K562 (cell line): ENCODE data around the gene SARS1. TPM values are rescaled to one million over a fixed set of nuclear protein-coding genes. Genes with fewer than 3 reads are reported as not detected.

Experiments
- BCOR ChIP-seq: fragments of 450-650 bp; IDR thresholded peaks from 2 replicates; pipeline ENCODE4 v1.6.1; 2016
- ELF1 ChIP-seq: fragments of 200-800 bp; sonication (Bioruptor generic); IDR thresholded peaks from 2 replicates; pipeline ENCODE4 v1.6.1; 2016; ENCODE audit warnings: missing genetic modification characterization, missing compliant biosample characterization
- ELK1 ChIP-seq: sonication (generic); formaldehyde crosslinking; IDR thresholded peaks from 2 replicates; pipeline ENCODE4 v1.8.1; 2022; ENCODE audit warnings: missing genetic modification reagents
- NR4A1 ChIP-seq, 2 experiments: fragments of 250-450 bp in 1 of 2; fragments of 450-650 bp in 1 of 2; sonication (Bioruptor Pico) in 1 of 2; IDR thresholded peaks; 2 replicates each; pipeline versions ENCODE4 v1.4.0 to v1.6.1; 2016 to 2020; ENCODE audit warnings: mild to moderate bottlenecking in 2 of 2, missing compliant biosample characterization in 1 of 2, missing genetic modification characterization in 1 of 2, moderate library complexity in 1 of 2
- PREB ChIP-seq: sonication (generic); formaldehyde crosslinking; IDR thresholded peaks from 2 replicates; pipeline ENCODE4 v1.8.1; 2023; ENCODE audit warnings: mild to moderate bottlenecking, missing genetic modification reagents
- RB1 ChIP-seq: fragments of 450-650 bp; IDR thresholded peaks from 2 replicates; pipeline ENCODE4 v1.6.1; 2017; ENCODE audit warnings: low read depth, mild to moderate bottlenecking
- SP1 ChIP-seq: sonication (generic); formaldehyde crosslinking; IDR thresholded peaks from 2 replicates; pipeline ENCODE4 v1.8.1; 2022; ENCODE audit warnings: mild to moderate bottlenecking, missing genetic modification reagents
- SRF ChIP-seq, 2 experiments: fragments of 250-450, 450-650 bp in 1 of 2; sonication (Bioruptor Pico) in 1 of 2; sonication (generic) in 1 of 2; formaldehyde crosslinking; IDR thresholded peaks; 2 replicates each; pipeline versions ENCODE4 v1.5.0 to v1.5.1; 2020 to 2022; ENCODE audit warnings: mild to moderate bottlenecking in 1 of 2, missing genetic modification reagents in 1 of 2
- STAG1 ChIP-seq: sonication (generic); formaldehyde crosslinking; IDR thresholded peaks from 2 replicates; pipeline ENCODE4 v1.5.0; 2020; ENCODE audit warnings: missing genetic modification reagents, borderline replicate concordance
- ZC3H11A ChIP-seq: IDR thresholded peaks from 2 replicates; pipeline ENCODE4 v1.6.1; 2012; ENCODE audit warnings: low read depth, low read length, improper control_type of control experiment
- ZNF639 ChIP-seq, 2 experiments: fragments of 200-800 bp in 1 of 2; sonication (Bioruptor generic) in 1 of 2; sonication (generic) in 1 of 2; formaldehyde crosslinking in 1 of 2; IDR thresholded peaks in 1 of 2; conservative IDR thresholded peaks in 1 of 2; 2 replicates each; pipeline versions ENCODE4 v1.5.0 to v1.6.1; 2016 to 2020; ENCODE audit warnings: missing compliant biosample characterization in 1 of 2, missing genetic modification characterization in 1 of 2, missing genetic modification reagents in 1 of 2
- ZNF785 ChIP-seq: fragments of 250-450 bp; sonication (Bioruptor Pico); IDR thresholded peaks from 2 replicates; pipeline ENCODE4 v1.4.0; 2020; ENCODE audit warnings: mild to moderate bottlenecking
- polyA plus RNA-seq, 8 experiments: library from polyadenylated mRNA; depleted of rRNA in 4 of 8; stranded (reverse) in 5 of 8; unstranded in 3 of 8; fragments of >200 nt; fragmentation: Nextera tagmentation in 2 of 8; fragmentation: Illumina TruSeq in 1 of 8; extraction: Ambion mirVana in 2 of 8; extraction: Trizol in 1 of 8; gene quantifications; 2 replicates each; pipeline versions ENCODE4 v1.2.1 to v1.2.3, GENCODE V29; 2011 to 2014; ENCODE audit warnings: inconsistent platforms in 1 of 8, missing spikeins in 1 of 8
- total RNA-seq, 7 experiments: library from RNA; depleted of rRNA in 6 of 7; stranded (reverse); fragments of >200 nt in 6 of 7; fragmentation: Illumina TruSeq in 2 of 7; extraction: Trizol in 2 of 7; gene quantifications; 2 replicates each; pipeline versions ENCODE4 v1.2.1 to v1.2.3, GENCODE V29; 2011 to 2021; ENCODE audit warnings: low replicate concordance in 1 of 7

The SARS1 gene
- total and polyA plus RNA-seq, 9 of the 15 experiments (the other 6 are each of a cell fraction or from before 2014, with no cell fraction given) = 221 to 623 (median 254) TPM

GRCh38 chr1:109274533-109275476 lies 61.1 kb downstream of the SARS1 start (continued):
- TF ChIP-seq PREB (CRISPR knock-in tag) (no peak), ZC3H11A (no peak), STAG1 (CRISPR knock-in tag) (no peak), ZNF785 (CRISPR knock-in tag) (no peak), ELK1 (no peak), RB1 (no peak; the same call in 1 of the 2 replicates), NR4A1 (CRISPR knock-in tag; IDR thresholded peaks at IDR 0.05) (no peak), NR4A1 (tag; IDR thresholded peaks at IDR 0.05) (no peak), ELF1 (tag) (no peak), BCOR (no peak), ZNF639 (CRISPR knock-in tag; conservative IDR thresholded peaks at IDR 0.05 in 1 of 2, IDR thresholded peaks at IDR 0.05 in 1 of 2) (no peak), SRF (CRISPR knock-in tag; IDR thresholded peaks at IDR 0.05) (no peak), SP1 (CRISPR knock-in tag) (no peak)
